Fibroblast of the aortic adventitia (primary cell): ENCODE results near the gene RESP18. TPM values are rescaled to one million over a fixed set of nuclear protein-coding genes. Genes with fewer than 3 reads are reported as not detected.

Experiments
- DNase-seq: peaks from one replicate; pipeline ENCODE4 v3.0.0-alpha.2; 2010; ENCODE audit warnings: low read depth
- H3K4me3 ChIP-seq: 2 replicates; pipeline ENCODE4 v1.5.1; 2011; ENCODE audit warnings: low read depth, mild to moderate bottlenecking, control low read depth, low read length, moderate library complexity
- total RNA-seq: library from RNA; depleted of rRNA; stranded (reverse); fragments of >200 nt; gene quantifications from 2 replicates; pipeline ENCODE4 v1.2.3, GENCODE V29; 2012; ENCODE audit warnings: low replicate concordance
- TF ChIP-seq, protein P1 (sequence below): IDR thresholded peaks from 2 replicates; pipeline ENCODE4 v1.5.1; 2011; ENCODE audit warnings: mild to moderate bottlenecking, low read length, control low read depth, inconsistent platforms; ENCODE audit not compliant: insufficient read depth

RESP18 gene
- total RNA-seq, 1 donor: not detected

DNA sequence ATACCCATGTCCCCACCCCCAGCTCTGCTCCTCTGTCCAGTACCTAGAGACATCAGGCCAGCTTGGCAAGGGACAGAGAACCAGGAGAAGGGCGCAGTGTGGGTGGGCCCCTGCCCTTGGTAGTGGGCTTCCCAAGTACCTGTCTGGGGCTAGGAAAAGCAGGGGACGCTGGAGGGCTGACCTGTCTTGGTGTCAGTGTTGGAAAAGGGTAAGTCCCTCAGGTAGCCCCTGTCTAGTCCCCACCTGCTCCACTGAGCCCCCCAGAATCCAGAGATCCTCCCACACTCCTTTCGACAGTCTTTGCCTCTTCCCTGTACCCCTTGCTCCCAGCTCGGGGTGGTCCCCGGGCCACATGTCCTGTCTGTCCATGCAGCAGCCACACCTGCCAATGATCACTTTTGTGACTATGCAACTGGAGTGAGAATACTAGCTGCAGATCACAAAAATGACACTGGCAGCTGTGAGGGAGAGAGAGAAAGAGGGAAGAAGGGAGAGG, 38.8 kb downstream of the RESP18 start:
- no peak for DNase-seq
- H3K4me3 ChIP-seq: no peak overlapping the region
- TF ChIP-seq, protein P1, sequence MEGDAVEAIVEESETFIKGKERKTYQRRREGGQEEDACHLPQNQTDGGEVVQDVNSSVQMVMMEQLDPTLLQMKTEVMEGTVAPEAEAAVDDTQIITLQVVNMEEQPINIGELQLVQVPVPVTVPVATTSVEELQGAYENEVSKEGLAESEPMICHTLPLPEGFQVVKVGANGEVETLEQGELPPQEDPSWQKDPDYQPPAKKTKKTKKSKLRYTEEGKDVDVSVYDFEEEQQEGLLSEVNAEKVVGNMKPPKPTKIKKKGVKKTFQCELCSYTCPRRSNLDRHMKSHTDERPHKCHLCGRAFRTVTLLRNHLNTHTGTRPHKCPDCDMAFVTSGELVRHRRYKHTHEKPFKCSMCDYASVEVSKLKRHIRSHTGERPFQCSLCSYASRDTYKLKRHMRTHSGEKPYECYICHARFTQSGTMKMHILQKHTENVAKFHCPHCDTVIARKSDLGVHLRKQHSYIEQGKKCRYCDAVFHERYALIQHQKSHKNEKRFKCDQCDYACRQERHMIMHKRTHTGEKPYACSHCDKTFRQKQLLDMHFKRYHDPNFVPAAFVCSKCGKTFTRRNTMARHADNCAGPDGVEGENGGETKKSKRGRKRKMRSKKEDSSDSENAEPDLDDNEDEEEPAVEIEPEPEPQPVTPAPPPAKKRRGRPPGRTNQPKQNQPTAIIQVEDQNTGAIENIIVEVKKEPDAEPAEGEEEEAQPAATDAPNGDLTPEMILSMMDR: no peak

DNA sequence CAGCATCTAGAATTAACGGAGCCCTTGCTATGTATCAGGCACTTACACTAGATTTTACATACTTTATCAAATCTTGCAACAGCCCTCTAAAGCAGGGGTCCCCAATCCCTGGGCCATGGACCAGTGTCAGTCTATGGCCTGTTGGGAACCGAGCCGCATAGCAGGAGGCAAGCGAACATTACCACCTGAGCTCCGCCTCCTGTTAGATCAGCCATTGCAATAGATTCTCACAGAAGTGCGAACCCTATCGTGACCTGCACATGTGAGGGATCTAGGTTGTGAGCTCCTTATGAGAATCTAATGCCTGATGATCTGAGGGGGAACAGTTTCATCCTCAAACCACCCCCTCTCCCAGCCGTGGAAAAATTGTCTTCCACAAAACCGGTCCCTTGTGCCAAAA, 39.9 kb downstream of the RESP18 start:
- DNase-seq: no peak
- H3K4me3 ChIP-seq: no peak overlapping the region
- TF ChIP-seq, protein P1: no peak

DNA sequence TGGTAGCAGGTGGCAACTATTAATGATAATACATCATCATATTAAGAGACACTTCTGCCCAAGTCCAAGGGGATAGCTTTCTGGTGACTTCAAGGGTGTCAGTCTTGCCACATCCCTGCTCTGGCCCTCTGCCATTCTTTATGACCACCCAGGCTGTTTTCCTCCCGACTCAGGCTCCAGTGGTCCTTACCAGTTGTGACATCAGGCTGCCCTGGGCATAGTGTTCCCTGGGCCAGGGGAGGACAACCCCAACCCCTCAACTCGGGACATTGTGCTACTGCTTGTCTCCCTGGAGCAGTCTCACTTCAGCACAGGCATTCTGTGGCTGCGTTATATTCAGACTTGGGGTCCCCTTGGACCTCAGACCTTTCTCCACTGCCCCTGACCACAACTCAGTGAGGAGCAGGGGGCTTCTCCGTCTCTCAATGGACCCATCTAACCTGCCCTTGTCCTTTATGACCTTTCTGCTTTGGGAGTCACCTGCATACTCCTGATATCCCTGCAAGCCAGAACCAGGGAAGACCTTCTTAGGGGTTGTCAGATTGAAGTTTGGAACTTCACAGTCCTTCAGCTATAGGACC, 40.5 kb downstream of the RESP18 start:
- no peak overlapping the region for H3K4me3 ChIP-seq
- TF ChIP-seq, protein P1: no peak
- no peak for DNase-seq

DNA sequence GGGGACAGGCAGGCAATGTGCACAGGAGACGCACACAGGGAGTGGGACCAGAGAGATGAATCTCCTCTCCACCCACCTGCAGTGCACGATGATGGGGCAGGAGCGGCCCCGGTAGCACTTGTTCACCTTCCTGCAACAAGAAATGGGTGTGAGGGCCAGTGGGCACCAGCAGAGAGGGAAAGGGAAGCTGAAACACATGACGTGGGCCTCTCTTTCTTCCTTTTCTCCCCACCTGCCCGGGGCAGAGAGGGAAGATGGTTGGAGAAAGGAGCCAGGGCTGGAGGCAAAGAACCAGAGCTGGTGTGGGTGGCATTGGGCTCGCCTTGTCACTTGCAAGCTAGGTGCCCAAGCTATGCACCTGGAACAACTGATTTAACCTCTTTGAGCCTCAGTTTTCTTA, 41.1 kb downstream of the RESP18 start:
- TF ChIP-seq, protein P1: no peak
- no peak overlapping the region for H3K4me3 ChIP-seq
- DNase-seq: no peak

DNA sequence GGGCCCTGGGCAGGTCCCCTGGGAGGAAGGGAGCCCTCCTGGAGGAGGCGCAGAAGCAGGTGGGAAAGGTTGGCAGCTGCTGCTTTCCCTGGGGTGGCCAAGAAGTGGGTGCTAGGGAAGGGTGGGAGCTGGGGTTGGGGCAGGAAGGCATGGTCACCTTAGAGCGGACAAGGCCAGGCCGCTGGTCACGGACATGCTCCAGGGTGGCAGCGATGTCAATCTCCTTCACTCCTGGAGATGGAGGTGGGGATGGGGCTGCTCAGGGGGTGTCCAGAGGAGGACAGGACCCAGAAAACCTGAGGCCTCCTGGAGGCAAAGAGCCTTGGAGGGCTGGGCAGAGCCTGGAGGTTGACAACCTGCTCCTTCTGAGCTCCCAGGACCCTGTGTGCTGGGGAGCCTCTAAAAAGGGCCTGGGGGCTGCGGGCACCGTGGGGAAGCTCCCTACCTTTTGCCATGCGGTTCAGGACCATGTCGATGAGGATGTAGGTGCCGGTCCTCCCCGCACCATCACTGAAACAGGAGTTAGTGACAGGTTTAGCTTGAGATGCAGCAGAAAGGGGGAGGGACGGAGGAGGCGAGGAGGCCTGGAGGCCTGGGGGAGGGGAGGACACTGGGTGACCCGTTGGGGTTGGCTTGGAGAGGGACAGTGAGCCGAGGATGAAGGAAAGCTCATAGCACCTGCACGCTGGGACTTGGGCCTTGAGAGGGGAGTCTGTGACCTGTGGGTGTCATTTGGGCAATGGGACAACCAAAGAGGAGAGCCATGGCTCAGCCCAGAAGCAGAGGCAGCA, 42.0 kb downstream of the RESP18 start:
- DNase-seq: no peak
- TF ChIP-seq, protein P1: no peak
- H3K4me3 ChIP-seq: no peak overlapping the region

DNA sequence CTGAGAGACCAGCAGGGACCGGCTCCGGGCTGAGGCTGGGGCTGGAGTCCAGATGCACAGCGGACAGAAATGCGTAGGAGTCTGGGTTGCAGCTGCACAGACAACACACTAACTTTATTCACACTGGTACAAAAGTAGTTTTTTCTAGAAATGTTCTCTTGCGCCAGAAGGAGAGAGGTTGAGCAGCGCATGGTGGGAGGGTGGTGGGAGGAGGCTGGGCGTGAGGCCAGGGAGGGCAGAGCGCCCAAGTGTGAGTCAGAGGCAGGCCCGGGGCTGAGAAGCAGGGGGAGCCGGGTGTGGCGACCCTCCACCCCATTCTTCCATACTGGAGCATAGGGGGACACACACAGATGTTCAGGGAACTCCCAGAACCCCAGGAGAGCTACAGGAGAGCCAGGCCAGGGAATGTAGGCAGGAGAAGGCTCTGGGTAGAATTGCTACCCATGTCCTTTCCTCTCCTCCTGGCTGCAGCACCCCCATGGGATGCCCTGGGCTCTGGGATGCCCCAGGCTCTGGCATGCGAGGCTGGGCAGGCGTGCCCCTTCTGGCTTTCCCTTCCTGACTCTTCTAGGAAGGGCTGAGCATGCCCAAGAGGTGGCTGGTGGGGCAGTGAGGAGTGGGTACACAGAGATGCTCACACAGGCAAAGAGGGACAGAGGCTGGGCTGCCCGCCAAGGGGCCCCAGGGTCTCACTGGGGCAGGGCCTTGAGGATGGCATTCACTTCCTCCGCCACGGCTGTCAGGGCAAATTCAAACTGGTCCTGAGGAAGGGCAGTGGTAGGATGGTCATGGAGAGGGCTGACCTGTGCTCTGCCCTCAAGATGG, 42.8 kb downstream of the RESP18 start:
- DNase-seq: peak; percentile 94
- TF ChIP-seq, protein P1: no peak

More for the DNA sequence above, 42.8 kb downstream of the RESP18 start:
- no peak overlapping the region for H3K4me3 ChIP-seq
